ENCODE data around the gene CCDC3. TPM values are rescaled to one million over a fixed set of nuclear protein-coding genes. Genes with fewer than 3 reads are reported as not detected.
"Not testable (repeated sequence)": the region's sequence is repeated elsewhere in the genome, so short reads cannot be mapped to it uniquely, and the experiment has no call there.

The CCDC3 gene
- total and polyA plus RNA-seq, 2 experiments from 2014 or later = not detected

DNA sequence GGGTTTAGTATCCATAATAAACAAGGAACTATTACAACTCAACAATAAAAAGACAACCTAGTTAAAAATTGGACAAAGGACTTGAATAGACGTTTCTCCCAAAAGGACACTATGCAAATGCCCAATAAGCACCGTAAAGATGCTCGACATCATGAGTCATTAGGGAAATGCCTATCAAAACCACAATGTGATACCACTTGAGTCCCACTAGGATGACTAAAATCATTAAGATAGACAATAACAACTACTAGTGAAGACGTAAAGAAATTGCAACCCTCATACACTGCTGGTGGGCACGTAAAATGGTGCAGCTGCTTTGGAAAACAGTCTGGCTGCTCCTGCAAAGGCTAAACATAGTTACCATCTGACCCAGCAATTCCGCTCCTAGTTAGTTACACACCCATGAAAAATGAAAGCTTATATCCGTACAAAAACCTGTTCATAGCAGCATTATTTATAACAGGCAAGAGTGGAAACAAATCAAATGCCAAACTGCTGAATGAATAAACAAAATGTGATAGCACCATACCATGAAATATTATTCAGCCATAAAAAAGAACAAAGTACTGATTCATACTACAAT lies 17.3 kb downstream of the CCDC3 start:
- Histone ChIP-seq H4K20me1 (ENCODE audit: insufficient read depth) (no peaks in the 10 kb centered on the region), H3K27ac (no peak overlapping the region), H3K4me3 (no peak overlapping the region), H3K36me3 (ENCODE audit: low read depth) (no peaks in the 10 kb centered on the region), H3K79me2 (ENCODE audit: insufficient read depth) (no peaks in the 10 kb centered on the region), H3K4me2 (ENCODE audit: unreplicated experiment) (no peak overlapping the region), H3K9me3 (ENCODE audit: low read depth) (no peaks in the 10 kb centered on the region), H3K27me3 (replicated peaks; ENCODE audit: insufficient read depth) (no peaks in the 10 kb centered on the region), H3K9me2 (ENCODE audit: insufficient read depth) (no peaks in the 10 kb centered on the region), H3K4me1 (ENCODE audit: insufficient read depth) (no peaks in the 10 kb centered on the region), H3F3A (ENCODE audit: insufficient read depth) (no peaks in the 10 kb centered on the region), H2AFZ (no peak overlapping the region), H3K9ac (no peak overlapping the region)
- DNase-seq = no peak
- TF ChIP-seq EZH2phosphoT487 (IDR thresholded peaks at IDR 0.05; ENCODE audit: insufficient read depth, low read depth) = no peak
- no peak for TF ChIP-seq EZH2 (IDR thresholded peaks at IDR 0.05; ENCODE audit: insufficient read depth, poor library complexity, severe bottlenecking)
- 71 to 78% methylated on average over 7 of the region's 7 CpGs for WGBS, 2 experiments (ENCODE audit: low coverage in 1 of 2, low lambda C conversion rate in 2 of 2, missing lambda C conversion rate in 2 of 2)
- in situ Hi-C loops (cut with MboI) = no loop called here

GRCh38 chr10:12983568-12983967 lies 17.9 kb downstream of the CCDC3 start:
- H3K27ac ChIP-seq; H3F3A ChIP-seq (ENCODE audit: insufficient read depth); H3K36me3 ChIP-seq (ENCODE audit: low read depth); H3K4me2 ChIP-seq (ENCODE audit: unreplicated experiment); H3K79me2 ChIP-seq (ENCODE audit: insufficient read depth); H4K20me1 ChIP-seq (ENCODE audit: insufficient read depth); H3K9ac ChIP-seq; H3K4me3 ChIP-seq; H3K27me3 ChIP-seq (replicated peaks; ENCODE audit: insufficient read depth); DNase-seq; H2AFZ ChIP-seq; H3K4me1 ChIP-seq (ENCODE audit: insufficient read depth); H3K9me3 ChIP-seq (ENCODE audit: low read depth); H3K9me2 ChIP-seq (ENCODE audit: insufficient read depth); in situ Hi-C loops (cut with MboI): not testable (repeated sequence)
- 49 to 50% methylated on average over 3 of the region's 3 CpGs for WGBS, 2 experiments (ENCODE audit: low coverage in 1 of 2, low lambda C conversion rate in 2 of 2, missing lambda C conversion rate in 2 of 2)

DNA sequence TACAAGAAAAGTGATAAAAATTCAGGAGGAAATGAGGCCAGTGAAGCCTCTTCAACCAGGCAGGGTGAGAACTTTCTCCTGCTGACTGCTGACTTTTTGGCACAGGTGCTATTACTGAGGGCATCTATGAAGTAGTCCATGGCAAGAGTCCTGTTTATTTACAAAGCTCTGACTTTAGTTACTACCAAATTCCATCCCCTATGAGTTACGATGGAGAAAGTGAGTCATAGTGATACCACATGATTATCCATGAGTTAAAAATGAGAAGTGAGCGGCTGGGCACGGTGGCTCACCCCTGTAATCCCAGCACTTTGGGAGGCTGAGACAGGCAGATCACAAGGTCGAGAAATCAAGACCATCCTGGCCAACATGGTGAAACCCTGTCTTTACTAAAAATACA lies 19.9 kb downstream of the CCDC3 start:
- Histone ChIP-seq H3K9ac (no peak overlapping the region), H3K27ac (no peak overlapping the region), H3K4me1 (ENCODE audit: insufficient read depth) (no peaks in the 10 kb centered on the region), H3K27me3 (replicated peaks; ENCODE audit: insufficient read depth) (no peaks in the 10 kb centered on the region), H3K36me3 (ENCODE audit: low read depth) (no peaks in the 10 kb centered on the region), H2AFZ (no peak overlapping the region), H4K20me1 (ENCODE audit: insufficient read depth) (no peaks in the 10 kb centered on the region), H3F3A (ENCODE audit: insufficient read depth) (no peaks in the 10 kb centered on the region), H3K4me3 (no peak overlapping the region), H3K79me2 (ENCODE audit: insufficient read depth) (no peaks in the 10 kb centered on the region), H3K9me3 (ENCODE audit: low read depth) (no peaks in the 10 kb centered on the region), H3K4me2 (ENCODE audit: unreplicated experiment) (no peak overlapping the region), H3K9me2 (ENCODE audit: insufficient read depth) (no peaks in the 10 kb centered on the region)
- in situ Hi-C loops (cut with MboI) = no loop called here
- WGBS, 2 experiments (ENCODE audit: low coverage in 1 of 2, low lambda C conversion rate in 2 of 2, missing lambda C conversion rate in 2 of 2) = 20 to 22% methylated on average over 4 of the region's 4 CpGs
- no peak for TF ChIP-seq EZH2 (IDR thresholded peaks at IDR 0.05; ENCODE audit: insufficient read depth, poor library complexity, severe bottlenecking)
- no peak for TF ChIP-seq EZH2phosphoT487 (IDR thresholded peaks at IDR 0.05; ENCODE audit: insufficient read depth, low read depth)
- DNase-seq = peak; percentile 4

- in situ Hi-C loops (cut with MboI) = no loop called here
- H3K9me3 ChIP-seq (ENCODE audit: low read depth) = no peaks in the 10 kb centered on the region
- no peak overlapping the region for H3K4me2 ChIP-seq (ENCODE audit: unreplicated experiment)
- no peak overlapping the region for H2AFZ ChIP-seq
- H3K4me3 ChIP-seq = no peak overlapping the region
- no peak for TF ChIP-seq EZH2phosphoT487 (IDR thresholded peaks at IDR 0.05; ENCODE audit: insufficient read depth, low read depth)
- TF ChIP-seq EZH2 (IDR thresholded peaks at IDR 0.05; ENCODE audit: insufficient read depth, poor library complexity, severe bottlenecking) = no peak
- 49 to 53% methylated on average over 5 to 6 of the region's 6 CpGs for WGBS, 2 experiments (ENCODE audit: low coverage in 1 of 2, low lambda C conversion rate in 2 of 2, missing lambda C conversion rate in 2 of 2)
- H4K20me1 ChIP-seq (ENCODE audit: insufficient read depth) = no peaks in the 10 kb centered on the region
- H3K79me2 ChIP-seq (ENCODE audit: insufficient read depth) = no peaks in the 10 kb centered on the region
- no peaks in the 10 kb centered on the region for H3K36me3 ChIP-seq (ENCODE audit: low read depth)
- DNase-seq = no peak
- H3K9ac ChIP-seq = no peak overlapping the region
- no peaks in the 10 kb centered on the region for H3F3A ChIP-seq (ENCODE audit: insufficient read depth)
- H3K4me1 ChIP-seq (ENCODE audit: insufficient read depth) = no peaks in the 10 kb centered on the region
- no peaks in the 10 kb centered on the region for H3K27me3 ChIP-seq (replicated peaks; ENCODE audit: insufficient read depth)
- no peaks in the 10 kb centered on the region for H3K9me2 ChIP-seq (ENCODE audit: insufficient read depth)
- H3K27ac ChIP-seq = no peak overlapping the region
Observed at GRCh38 chr10:12980713-12981306, 20.7 kb downstream of the CCDC3 start.
